Brain microvascular endothelial cell (primary cell): ENCODE results near the gene HELZ.
A peak's percentile ranks its signal among the peaks of the same experiment; 100 is the strongest.

Source experiments
- DNase-seq: peaks from one replicate; pipeline ENCODE4 v3.0.0-alpha.2; 2020
- H3K27ac ChIP-seq: fragments of 250-450 bp; sonication (Bioruptor Pico); 2 replicates; pipeline ENCODE4 v1.5.1; 2020; ENCODE audit warnings: mild to moderate bottlenecking, moderate library complexity
- H3K27me3 ChIP-seq: fragments of 250-450 bp; sonication (Bioruptor Pico); replicated peaks from 2 replicates; pipeline ENCODE4 v1.5.1; 2020; ENCODE audit warnings: mild to moderate bottlenecking
- H3K36me3 ChIP-seq: fragments of 250-450 bp; sonication (Bioruptor Pico); replicated peaks from 2 replicates; pipeline ENCODE4 v1.5.1; 2020; ENCODE audit warnings: mild to moderate bottlenecking
- H3K4me3 ChIP-seq: 2 replicates; pipeline ENCODE4 v1.5.1; 2011; ENCODE audit warnings: low read depth, mild to moderate bottlenecking, control low read depth, low read length, moderate library complexity
- CTCF ChIP-seq: IDR thresholded peaks from 2 replicates; pipeline ENCODE4 v1.5.1; 2011; ENCODE audit warnings: low read depth, mild to moderate bottlenecking, moderate library complexity, low read length, control low read depth, inconsistent platforms; ENCODE audit errors: missing control alignments
- in situ Hi-C: cut with HindIII; loops from 2 replicates; pipeline ENCODE4 v1.10.0; 2017; ENCODE audit warnings: low sequenced_read_pairs, low pct_ligation_motif_present

The HELZ gene

GRCh38 chr17:67067571-67068482 is 177.2 kb downstream of the HELZ start:
- Histone ChIP-seq H3K4me3 (no peak overlapping the region), H3K27ac (no peak overlapping the region), H3K27me3 (no peaks in the 10 kb centered on the region), H3K36me3 (no peaks in the 10 kb centered on the region)
- TF ChIP-seq CTCF, result no peak
- no peak for DNase-seq
- in situ Hi-C loops, result no loop called here

- DNase-seq, result no peak
- H3K36me3 ChIP-seq, result no peaks in the 10 kb centered on the region
- no peak overlapping the region for H3K27ac ChIP-seq
- H3K4me3 ChIP-seq, result no peak overlapping the region
- in situ Hi-C loops, result no loop called here
- H3K27me3 ChIP-seq, result no peaks in the 10 kb centered on the region
- no peak for TF ChIP-seq CTCF
These were observed 178.3 kb downstream of the HELZ start for GRCh38 chr17:67066717-67067116.

- no peaks in the 10 kb centered on the region for H3K36me3 ChIP-seq
- in situ Hi-C loops, result no loop called here
- DNase-seq, result peak; percentile 5
- no peak overlapping the region for H3K4me3 ChIP-seq
- no peak for TF ChIP-seq CTCF
- H3K27ac ChIP-seq, result no peak overlapping the region
- H3K27me3 ChIP-seq, result no peaks in the 10 kb centered on the region
These were observed 181.9 kb downstream of the HELZ start for GRCh38 chr17:67063141-67063540.

- Histone ChIP-seq H3K36me3 (no peaks in the 10 kb centered on the region), H3K27me3 (no peaks in the 10 kb centered on the region), H3K4me3 (no peak overlapping the region), H3K27ac (no peak overlapping the region)
- no peak for DNase-seq
- TF ChIP-seq CTCF, result no peak
- in situ Hi-C loops, result no loop called here
These were observed 185.6 kb downstream of the HELZ start for GRCh38 chr17:67059372-67059771.

GRCh38 chr17:67058036-67058435 is 187.0 kb downstream of the HELZ start:
- no peak overlapping the region for H3K4me3 ChIP-seq
- no peak for DNase-seq
- H3K27ac ChIP-seq, result no peak overlapping the region
- no peaks in the 10 kb centered on the region for H3K36me3 ChIP-seq
- in situ Hi-C loops, result no loop called here
- H3K27me3 ChIP-seq, result no peaks in the 10 kb centered on the region
- no peak for TF ChIP-seq CTCF
